GM12878 (cell line): ENCODE data around the gene MEAK7. TPM values are rescaled to one million over a fixed set of nuclear protein-coding genes. Genes with fewer than 3 reads are reported as not detected.

Experiments used
- ATAC-seq: fragments of 200-7000 bp; cut with Tn5 transposase; 3 replicates; pipeline ENCODE4 v1.9.1; 2020; ENCODE audit warnings: mild to moderate bottlenecking, moderate library complexity
- BruUV-seq: library from RNA; stranded (reverse); fragments of 400-500 nt; replicated peaks from 2 replicates; lab custom pipeline; 2021; lab: Mats Ljungman, UMichigan
- CTCF ChIA-PET: fragments of 300-600 bp; sonication (Branson Sonifier 250); formaldehyde crosslinking; extraction: SDS; loops from one replicate; lab custom pipeline; 2021; ENCODE audit warnings: inconsistent platforms; lab: Yijun Ruan, JAX
- POLR2A ChIA-PET: fragments of 350-600 bp; formaldehyde crosslinking; extraction: SDS; loops from one replicate; lab custom pipeline; 2021; ENCODE audit warnings: inconsistent platforms; lab: Charles Lee
- RAD21 ChIA-PET: fragments of 300-600 bp; sonication (Branson Sonifier 250); formaldehyde crosslinking; loops from one replicate; lab custom pipeline; 2023; ENCODE audit warnings: antibody characterized with exemption; ENCODE audit not compliant: unreplicated experiment; lab: Charles Lee
- SMC1A ChIA-PET: fragments of 300-600 bp; sonication (Branson Sonifier 250); formaldehyde crosslinking; loops from one replicate; lab custom pipeline; 2023; ENCODE audit not compliant: unreplicated experiment, uncharacterized antibody; lab: Charles Lee
- DNase-seq: peaks from one replicate; pipeline ENCODE4 v3.0.0-alpha.2; 2011; ENCODE audit warnings: low read depth, low spot score
- FAIRE-seq: peaks from 3 replicates; lab custom pipeline; 2011; peaks lifted over from hg19 to GRCh38; lab: Jason Lieb, UNC
- H2AFZ ChIP-seq: 2 replicates; pipeline ENCODE4 v1.6.0; 2011; ENCODE audit warnings: low read depth, low read length, control low read depth; ENCODE audit not compliant: control insufficient read depth
- H3K27ac ChIP-seq: 2 replicates; pipeline ENCODE4 v1.5.1; 2011; ENCODE audit warnings: control low read depth; ENCODE audit not compliant: control insufficient read depth, insufficient read depth
- H3K27me3 ChIP-seq, 2 experiments: replicated peaks in 1 of 2; 2 replicates each; pipeline versions ENCODE4 v1.6.0 to v1.6.1; 2011; ENCODE audit warnings: low read length in 1 of 2; ENCODE audit not compliant: control insufficient read depth in 2 of 2, insufficient read depth in 2 of 2
- H3K36me3 ChIP-seq, 2 experiments: 2 replicates each; pipeline ENCODE4 v1.5.1; 2011; ENCODE audit warnings: low read length in 1 of 2; ENCODE audit not compliant: control insufficient read depth in 2 of 2, insufficient read depth in 2 of 2
- H3K4me1 ChIP-seq: 2 replicates; pipeline ENCODE4 v1.6.1; 2011; ENCODE audit warnings: mild to moderate bottlenecking, low read length, moderate library complexity, mixed read lengths; ENCODE audit not compliant: control insufficient read depth, insufficient read depth
- H3K4me2 ChIP-seq: 2 replicates; pipeline ENCODE4 v1.6.0; 2011; ENCODE audit warnings: control low read depth; ENCODE audit not compliant: control insufficient read depth, insufficient read depth
- H3K4me3 ChIP-seq: fragments of 200-600 bp; sonication (generic); 2 replicates; pipeline ENCODE4 v1.5.1; 2016
- H3K79me2 ChIP-seq: 2 replicates; pipeline ENCODE4 v1.6.0; 2011; ENCODE audit warnings: low read length; ENCODE audit not compliant: control insufficient read depth, insufficient read depth
- H3K9ac ChIP-seq: 2 replicates; pipeline ENCODE4 v1.8.0; 2011; ENCODE audit warnings: low read length, control low read depth, mixed read lengths; ENCODE audit not compliant: control insufficient read depth, insufficient read depth
- H3K9me3 ChIP-seq: replicated peaks from 3 replicates; pipeline ENCODE4 v1.5.1; 2011; ENCODE audit warnings: mild to moderate bottlenecking, low read length; ENCODE audit not compliant: control insufficient read depth, insufficient read depth
- H4K20me1 ChIP-seq: 2 replicates; pipeline ENCODE4 v1.6.0; 2011; ENCODE audit not compliant: control insufficient read depth, insufficient read depth
- MYC ChIP-seq: IDR thresholded peaks from 2 replicates; pipeline ENCODE4 v1.6.1; 2011; ENCODE audit warnings: mild to moderate bottlenecking, low read length, moderate library complexity, inconsistent platforms; ENCODE audit not compliant: insufficient read depth, insufficient replicate concordance, insufficient read length, severe bottlenecking
- PML ChIP-seq: IDR thresholded peaks from 2 replicates; pipeline ENCODE4 v1.6.1; 2012; ENCODE audit warnings: low read length, inconsistent platforms
- POLR2AphosphoS5 ChIP-seq: IDR thresholded peaks from 2 replicates; pipeline ENCODE4 v1.6.1; 2011; ENCODE audit warnings: mild to moderate bottlenecking, low read length, inconsistent platforms
- SIX5 ChIP-seq: IDR thresholded peaks from 2 replicates; pipeline ENCODE4 v1.6.1; 2011; ENCODE audit warnings: mild to moderate bottlenecking, low read depth, low read length, moderate library complexity; ENCODE audit not compliant: severe bottlenecking
- YBX1 ChIP-seq: fragments of 450-650 bp; IDR thresholded peaks from 2 replicates; pipeline ENCODE4 v1.6.1; 2016; ENCODE audit warnings: antibody characterized with exemption
- WGBS: methylation state at CpG from one replicate; pipeline ENCODE4 v1.1.6; 2016; ENCODE audit warnings: low lambda C conversion rate; ENCODE audit not compliant: insufficient replicate concordance, insufficient coverage; ENCODE audit errors: missing lambda C conversion rate; 5-methylcytosine and 5-hydroxymethylcytosine counted together
- in situ Hi-C: fragments of 300-500 bp; cut with MboI; formaldehyde crosslinking; loops from 9 replicates; pipeline ENCODE4 v1.14.3; 2018; ENCODE audit warnings: mixed read lengths
- intact Hi-C: fragments of 100-400 bp; cut with micrococcal nuclease; formaldehyde crosslinking; loops from one replicate; pipeline ENCODE4 v1.14.2; 2022; ENCODE audit not compliant: unreplicated experiment
- polyA plus RNA-seq, 11 experiments: library from polyadenylated mRNA; depleted of rRNA in 4 of 11; unstranded in 6 of 11; stranded (reverse) in 5 of 11; fragments of >200 nt; fragmentation: Nextera tagmentation in 4 of 11; fragmentation: Illumina TruSeq in 1 of 11; extraction: Ambion mirVana in 4 of 11; extraction: Trizol in 1 of 11; gene quantifications; 1 replicate in 1 of 11; 2 replicates in 10 of 11; pipeline versions ENCODE4 v1.2.1 to v1.2.3, GENCODE V29; 2011 to 2016; ENCODE audit warnings: inconsistent platforms in 2 of 11, missing spikeins in 2 of 11, low read depth in 1 of 11
- total RNA-seq, 4 experiments: library from RNA; depleted of rRNA in 3 of 4; stranded (reverse); fragments of >200 nt in 3 of 4; fragmentation: Illumina TruSeq in 1 of 4; extraction: Trizol in 1 of 4; gene quantifications; 2 replicates each; pipeline versions ENCODE4 v1.2.1 to v1.2.3, GENCODE V29; 2013 to 2021
- TF ChIP-seq, protein P1 (sequence below): fragments of 450-650 bp; IDR thresholded peaks from 2 replicates; pipeline ENCODE4 v1.6.1; 2017; ENCODE audit warnings: mild to moderate bottlenecking, moderate library complexity
- TF ChIP-seq, protein P2 (sequence below): fragments of 450-650 bp; IDR thresholded peaks from 2 replicates; pipeline ENCODE4 v1.6.1; 2016; ENCODE audit warnings: mild to moderate bottlenecking

The MEAK7 gene
- total and polyA plus RNA-seq, 10 of the 15 experiments (the other 5 are each of a cell fraction or from before 2014, with no cell fraction given): 1.4 to 11.9 (median 6.4) TPM

DNA sequence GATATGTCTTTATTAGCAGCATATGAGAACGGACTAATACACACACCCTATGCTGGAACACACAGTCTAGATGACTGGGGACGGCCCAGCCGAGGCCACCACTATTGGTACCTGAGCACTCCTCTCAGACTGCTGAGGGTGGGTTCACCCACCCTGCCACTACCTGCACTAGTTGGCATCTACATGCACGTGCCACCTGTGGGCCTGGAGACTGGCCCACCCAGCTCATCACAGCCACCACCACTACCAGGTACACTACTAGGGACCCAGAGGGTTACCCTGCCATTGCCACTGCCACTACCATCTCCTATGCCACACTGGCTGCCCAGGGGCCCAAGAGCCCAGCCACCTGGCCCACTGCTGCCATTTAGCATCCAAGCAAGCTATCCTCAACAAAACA lies 32.5 kb downstream of the MEAK7 start (continued):
- TF ChIP-seq, protein P1, sequence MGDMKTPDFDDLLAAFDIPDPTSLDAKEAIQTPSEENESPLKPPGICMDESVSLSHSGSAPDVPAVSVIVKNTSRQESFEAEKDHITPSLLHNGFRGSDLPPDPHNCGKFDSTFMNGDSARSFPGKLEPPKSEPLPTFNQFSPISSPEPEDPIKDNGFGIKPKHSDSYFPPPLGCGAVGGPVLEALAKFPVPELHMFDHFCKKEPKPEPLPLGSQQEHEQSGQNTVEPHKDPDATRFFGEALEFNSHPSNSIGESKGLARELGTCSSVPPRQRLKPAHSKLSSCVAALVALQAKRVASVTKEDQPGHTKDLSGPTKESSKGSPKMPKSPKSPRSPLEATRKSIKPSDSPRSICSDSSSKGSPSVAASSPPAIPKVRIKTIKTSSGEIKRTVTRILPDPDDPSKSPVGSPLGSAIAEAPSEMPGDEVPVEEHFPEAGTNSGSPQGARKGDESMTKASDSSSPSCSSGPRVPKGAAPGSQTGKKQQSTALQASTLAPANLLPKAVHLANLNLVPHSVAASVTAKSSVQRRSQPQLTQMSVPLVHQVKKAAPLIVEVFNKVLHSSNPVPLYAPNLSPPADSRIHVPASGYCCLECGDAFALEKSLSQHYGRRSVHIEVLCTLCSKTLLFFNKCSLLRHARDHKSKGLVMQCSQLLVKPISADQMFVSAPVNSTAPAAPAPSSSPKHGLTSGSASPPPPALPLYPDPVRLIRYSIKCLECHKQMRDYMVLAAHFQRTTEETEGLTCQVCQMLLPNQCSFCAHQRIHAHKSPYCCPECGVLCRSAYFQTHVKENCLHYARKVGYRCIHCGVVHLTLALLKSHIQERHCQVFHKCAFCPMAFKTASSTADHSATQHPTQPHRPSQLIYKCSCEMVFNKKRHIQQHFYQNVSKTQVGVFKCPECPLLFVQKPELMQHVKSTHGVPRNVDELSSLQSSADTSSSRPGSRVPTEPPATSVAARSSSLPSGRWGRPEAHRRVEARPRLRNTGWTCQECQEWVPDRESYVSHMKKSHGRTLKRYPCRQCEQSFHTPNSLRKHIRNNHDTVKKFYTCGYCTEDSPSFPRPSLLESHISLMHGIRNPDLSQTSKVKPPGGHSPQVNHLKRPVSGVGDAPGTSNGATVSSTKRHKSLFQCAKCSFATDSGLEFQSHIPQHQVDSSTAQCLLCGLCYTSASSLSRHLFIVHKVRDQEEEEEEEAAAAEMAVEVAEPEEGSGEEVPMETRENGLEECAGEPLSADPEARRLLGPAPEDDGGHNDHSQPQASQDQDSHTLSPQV: no peak
- TF ChIP-seq, all 136 proteins: peak for 0

DNA sequence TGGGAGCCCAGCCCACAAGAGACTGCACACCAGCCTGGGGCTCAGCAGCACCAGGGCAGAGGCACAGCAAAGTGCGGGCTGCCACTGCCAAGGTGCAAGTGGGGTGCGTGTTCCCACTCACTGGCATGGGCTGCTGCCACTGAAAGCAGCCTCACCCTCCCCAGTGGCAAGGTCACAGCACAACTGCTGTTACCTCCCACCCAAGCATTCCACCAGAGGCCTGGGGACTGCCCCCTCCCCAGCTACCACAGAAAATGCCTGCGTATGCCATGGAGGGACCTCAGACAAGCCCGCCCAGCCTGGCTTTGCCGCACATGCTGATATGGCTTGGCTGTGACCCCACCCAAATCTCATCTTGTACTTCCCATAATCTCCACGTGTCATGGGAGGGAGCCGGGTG lies 33.1 kb downstream of the MEAK7 start:
- BruUV-seq: no TSS peak
- TF ChIP-seq SIX5 (no peak), POLR2AphosphoS5 (no peak), PML (no peak), YBX1 (no peak), MYC (no peak)
- TF ChIP-seq, protein P2, sequence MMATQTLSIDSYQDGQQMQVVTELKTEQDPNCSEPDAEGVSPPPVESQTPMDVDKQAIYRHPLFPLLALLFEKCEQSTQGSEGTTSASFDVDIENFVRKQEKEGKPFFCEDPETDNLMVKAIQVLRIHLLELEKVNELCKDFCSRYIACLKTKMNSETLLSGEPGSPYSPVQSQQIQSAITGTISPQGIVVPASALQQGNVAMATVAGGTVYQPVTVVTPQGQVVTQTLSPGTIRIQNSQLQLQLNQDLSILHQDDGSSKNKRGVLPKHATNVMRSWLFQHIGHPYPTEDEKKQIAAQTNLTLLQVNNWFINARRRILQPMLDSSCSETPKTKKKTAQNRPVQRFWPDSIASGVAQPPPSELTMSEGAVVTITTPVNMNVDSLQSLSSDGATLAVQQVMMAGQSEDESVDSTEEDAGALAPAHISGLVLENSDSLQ: no peak
- TF ChIP-seq, all 136 proteins: peak for 0
- no peaks in the 10 kb centered on the region for H3K79me2 ChIP-seq
- ChIA-PET RAD21 (no interaction called here), POLR2A (no interaction called here), SMC1A (no interaction called here), CTCF (no interaction called here)
- no peak for FAIRE-seq
- H3K4me3 ChIP-seq: no peak overlapping the region
- H4K20me1 ChIP-seq: no peaks in the 10 kb centered on the region
- H3K27ac ChIP-seq: no peak overlapping the region
- H3K9ac ChIP-seq: no peak overlapping the region
- H3K9me3 ChIP-seq: peaks cover 5% of the 10 kb centered on the region; the same call in 1 of the 3 replicates
- no peaks in the 10 kb centered on the region for H3K27me3 ChIP-seq
- H3K4me2 ChIP-seq: no peak overlapping the region
- no peaks in the 10 kb centered on the region for H3K36me3 ChIP-seq
- H3K4me1 ChIP-seq: no peaks in the 10 kb centered on the region
- 90% methylated on average over 7 of the region's 7 CpGs for WGBS
- intact Hi-C loops: no loop called here
- H2AFZ ChIP-seq: no peak overlapping the region
- DNase-seq: no peak
- in situ Hi-C loops: no loop called here
- no peak for ATAC-seq
